CD4-positive, alpha-beta T cell (primary cell): Measurements from ENCODE around the gene LRRC47. TPM values are rescaled to one million over a fixed set of nuclear protein-coding genes. Genes with fewer than 3 reads are reported as not detected.

Experiments used
- ATAC-seq: fragments of 200-7000 bp; cut with Tn5 transposase; one replicate; pipeline ENCODE4 v1.10.0; 2022; ENCODE audit warnings: mild to moderate bottlenecking; ENCODE audit not compliant: poor library complexity
- CTCF ChIA-PET: fragments of 350-600 bp; sonication (Branson Sonifier 250); formaldehyde crosslinking; loops from one replicate; lab custom pipeline; 2021; ENCODE audit warnings: antibody characterized with exemption, inconsistent platforms; lab: Charles Lee
- POLR2A ChIA-PET: fragments of 350-600 bp; sonication (Branson Sonifier 250); formaldehyde crosslinking; loops from one replicate; lab custom pipeline; 2021; ENCODE audit warnings: antibody characterized with exemption, inconsistent platforms; lab: Charles Lee
- DNase-seq, 14 experiments: peaks; one replicate each; pipeline ENCODE4 v3.0.0-alpha.2; 2013 to 2020; ENCODE audit warnings: mixed read lengths in 2 of 14
- H3K27ac ChIP-seq, 2 donors: one replicate each; pipeline versions ENCODE4 v1.5.1 to v1.7.0; 2013; ENCODE audit warnings: low read length in 2 of 2, low read depth in 1 of 2, mild to moderate bottlenecking in 1 of 2
- H3K27me3 ChIP-seq, 2 experiments: 1 replicate in 1 of 2; 2 replicates in 1 of 2; pipeline versions ENCODE4 v1.6.1 to v1.7.0; 2013; ENCODE audit warnings: low read length in 2 of 2, control low read depth in 1 of 2, mild to moderate bottlenecking in 1 of 2, moderate library complexity in 1 of 2; ENCODE audit not compliant: insufficient read depth in 2 of 2, control insufficient read depth in 1 of 2
- H3K36me3 ChIP-seq: one replicate; pipeline ENCODE4 v1.6.1; 2013; ENCODE audit warnings: low read length, control low read depth; ENCODE audit not compliant: insufficient read depth
- H3K4me1 ChIP-seq: one replicate; pipeline ENCODE4 v1.6.1; 2013; ENCODE audit warnings: low read length, control low read depth; ENCODE audit not compliant: insufficient read depth
- H3K4me3 ChIP-seq: one replicate; pipeline ENCODE4 v1.5.1; 2013; ENCODE audit warnings: mild to moderate bottlenecking, low read length, moderate library complexity
- H3K9me3 ChIP-seq, 2 experiments: 1 replicate in 1 of 2; 2 replicates in 1 of 2; pipeline versions ENCODE4 v1.6.1 to v1.7.0; 2013; ENCODE audit warnings: low read length in 2 of 2, mild to moderate bottlenecking in 2 of 2, control low read depth in 1 of 2, moderate library complexity in 1 of 2; ENCODE audit not compliant: control insufficient read depth in 1 of 2, insufficient read depth in 1 of 2
- H3K27ac Mint-ChIP-seq: one replicate; pipeline ENCODE4 v1.8.0; 2020; ENCODE audit warnings: mixed read lengths
- H3K27me3 Mint-ChIP-seq: one replicate; pipeline ENCODE4 v1.8.0; 2021; ENCODE audit warnings: mixed read lengths
- H3K36me3 Mint-ChIP-seq: one replicate; pipeline ENCODE4 v1.8.0; 2021; ENCODE audit warnings: low read depth, mixed read lengths
- H3K4me1 Mint-ChIP-seq: one replicate; pipeline ENCODE4 v1.8.0; 2021; ENCODE audit warnings: low read depth, mixed read lengths
- H3K4me3 Mint-ChIP-seq: one replicate; pipeline ENCODE4 v1.8.0; 2020; ENCODE audit warnings: mild to moderate bottlenecking, mixed read lengths
- H3K9me3 Mint-ChIP-seq: one replicate; pipeline ENCODE4 v1.8.0; 2020; ENCODE audit warnings: mixed read lengths
- CTCF ChIP-seq: fragments of 200-600 bp; IDR thresholded peaks from one replicate; pipeline ENCODE4 v1.8.0; 2022; ENCODE audit warnings: antibody characterized with exemption, mild to moderate bottlenecking
- intact Hi-C, 2 experiments: fragments of 100-400 bp; cut with DNase I in 1 of 2; cut with micrococcal nuclease in 1 of 2; formaldehyde crosslinking; loops; one replicate each; pipeline versions ENCODE4 v1.15.1 to v1.9.0; 2023 to 2025; cut with DNase I, micrococcal nuclease
- total RNA-seq, 174 experiments: library from RNA in 2 of 174; stranded (reverse) in 2 of 174; gene quantifications; one replicate each; pipeline ENCODE4 v1.2.3 and lab custom pipeline; 2021 to 2026

The LRRC47 gene
- total RNA-seq, 2 experiments from 2014 or later = 30.1 to 32.0 TPM

- peaks cover 34% of the 10 kb centered on the region for H3K4me1 Mint-ChIP-seq
- no peaks in the 10 kb centered on the region for H3K9me3 Mint-ChIP-seq
- H3K36me3 Mint-ChIP-seq = peaks cover 29% of the 10 kb centered on the region
- no peak overlapping the region for H3K27ac Mint-ChIP-seq
- H3K4me3 Mint-ChIP-seq = no peak overlapping the region
- Histone ChIP-seq H3K9me3 (peaks cover 0 to 8% of the 10 kb centered on the region in 2 experiments), H3K4me1 (peaks cover 29% of the 10 kb centered on the region), H3K4me3 (no peak overlapping the region), H3K27ac (no peak overlapping the region), H3K27me3 (no peaks in the 10 kb centered on the region), H3K36me3 (peaks cover 21% of the 10 kb centered on the region)
- intact Hi-C loops = no loop called here
- POLR2A ChIA-PET = no interaction called here
- no peaks in the 10 kb centered on the region for H3K27me3 Mint-ChIP-seq
- CTCF ChIA-PET = no interaction called here
- DNase-seq = no peak
- no peak for ATAC-seq
- no peak for TF ChIP-seq CTCF
Measured at GRCh38 chr1:3743826-3744225, 52.5 kb downstream of the LRRC47 start.

GRCh38 chr1:3743421-3743820 is 52.9 kb downstream of the LRRC47 start:
- CTCF ChIA-PET = no interaction called here
- Histone ChIP-seq H3K4me1 (peaks cover 29% of the 10 kb centered on the region), H3K36me3 (peaks cover 23% of the 10 kb centered on the region), H3K27ac (no peak overlapping the region), H3K4me3 (no peak overlapping the region), H3K9me3 (peaks cover 0 to 8% of the 10 kb centered on the region in 2 experiments), H3K27me3 (no peaks in the 10 kb centered on the region)
- H3K9me3 Mint-ChIP-seq = no peaks in the 10 kb centered on the region
- DNase-seq = no peak
- no peaks in the 10 kb centered on the region for H3K27me3 Mint-ChIP-seq
- no peak for ATAC-seq
- TF ChIP-seq CTCF = no peak
- POLR2A ChIA-PET = no interaction called here
- H3K4me3 Mint-ChIP-seq = no peak overlapping the region
- H3K36me3 Mint-ChIP-seq = peaks cover 29% of the 10 kb centered on the region
- H3K27ac Mint-ChIP-seq = no peak overlapping the region
- peaks cover 33% of the 10 kb centered on the region for H3K4me1 Mint-ChIP-seq
- intact Hi-C loops = no loop called here

- CTCF ChIA-PET = no interaction called here
- DNase-seq = no peak
Measured at GRCh38 chr1:3742439-3743298, 53.6 kb downstream of the LRRC47 start.

More at GRCh38 chr1:3742439-3743298, 53.6 kb downstream of the LRRC47 start:
- Histone ChIP-seq H3K27ac (no peak overlapping the region), H3K9me3 (peaks cover 0 to 8% of the 10 kb centered on the region in 2 experiments), H3K4me1 (peaks cover 24% of the 10 kb centered on the region), H3K36me3 (peaks cover 27% of the 10 kb centered on the region), H3K27me3 (no peaks in the 10 kb centered on the region), H3K4me3 (no peak overlapping the region)
- POLR2A ChIA-PET = no interaction called here
- Mint-ChIP-seq H3K27me3 (no peaks in the 10 kb centered on the region), H3K27ac (no peak overlapping the region), H3K4me3 (no peak overlapping the region), H3K36me3 (peaks cover 29% of the 10 kb centered on the region), H3K4me1 (peaks cover 26% of the 10 kb centered on the region), H3K9me3 (no peaks in the 10 kb centered on the region)
- no peak for ATAC-seq
- no peak for TF ChIP-seq CTCF
- intact Hi-C loops = no loop called here
